K562 (cell line): Measurements from ENCODE around the gene TAF15. TPM values are rescaled to one million over a fixed set of nuclear protein-coding genes. Genes with fewer than 3 reads are reported as not detected.

ENCODE experiments used
- HNRNPK ChIP-seq: fragments of 200-400 bp; formaldehyde crosslinking; IDR thresholded peaks from one replicate; pipeline ENCODE4 v1.6.1; 2018; ENCODE audit warnings: mild to moderate bottlenecking, low read depth, low read length; ENCODE audit not compliant: poor library complexity, severe bottlenecking
- JUND ChIP-seq, 2 experiments: IDR thresholded peaks; 2 replicates in 1 of 2; 3 replicates in 1 of 2; pipeline ENCODE4 v1.6.1; 2011; ENCODE audit warnings: borderline replicate concordance in 2 of 2, low read depth in 2 of 2, low read length in 2 of 2, improper control_type of control experiment in 1 of 2, missing biosample characterization in 1 of 2, missing genetic modification characterization in 1 of 2, missing genetic modification reagents in 1 of 2
- MAZ ChIP-seq, 2 experiments: fragments of 450-650 bp in 1 of 2; sonication (generic) in 1 of 2; formaldehyde crosslinking; IDR thresholded peaks in 1 of 2; conservative IDR thresholded peaks in 1 of 2; 2 replicates each; pipeline versions ENCODE4 v1.4.0 to v1.5.0; 2020; ENCODE audit warnings: mild to moderate bottlenecking in 1 of 2, missing genetic modification reagents in 1 of 2
- NCOA6 ChIP-seq: fragments of 450-650 bp; IDR thresholded peaks from 2 replicates; pipeline ENCODE4 v1.6.1; 2017; ENCODE audit warnings: mild to moderate bottlenecking
- NONO ChIP-seq, 2 experiments: fragments of 200-400 bp in 1 of 2; fragments of 450-650 bp in 1 of 2; formaldehyde crosslinking in 1 of 2; IDR thresholded peaks; 2 replicates each; pipeline ENCODE4 v1.6.1; 2017; ENCODE audit warnings: low read depth in 2 of 2, mild to moderate bottlenecking in 2 of 2, moderate library complexity in 2 of 2, low read length in 1 of 2
- ZNF589 ChIP-seq: fragments of 200-800 bp; sonication (Bioruptor generic); IDR thresholded peaks from 2 replicates; pipeline ENCODE4 v1.6.1; 2016; ENCODE audit warnings: low read depth, missing genetic modification characterization, missing compliant biosample characterization
- polyA plus RNA-seq, 8 experiments: library from polyadenylated mRNA; depleted of rRNA in 4 of 8; stranded (reverse) in 5 of 8; unstranded in 3 of 8; fragments of >200 nt; fragmentation: Nextera tagmentation in 2 of 8; fragmentation: Illumina TruSeq in 1 of 8; extraction: Ambion mirVana in 2 of 8; extraction: Trizol in 1 of 8; gene quantifications; 2 replicates each; pipeline versions ENCODE4 v1.2.1 to v1.2.3, GENCODE V29; 2011 to 2014; ENCODE audit warnings: inconsistent platforms in 1 of 8, missing spikeins in 1 of 8
- total RNA-seq, 7 experiments: library from RNA; depleted of rRNA in 6 of 7; stranded (reverse); fragments of >200 nt in 6 of 7; fragmentation: Illumina TruSeq in 2 of 7; extraction: Trizol in 2 of 7; gene quantifications; 2 replicates each; pipeline versions ENCODE4 v1.2.1 to v1.2.3, GENCODE V29; 2011 to 2021; ENCODE audit warnings: low replicate concordance in 1 of 7
- TF ChIP-seq, protein P1 (sequence below), 2 experiments: fragments of 450-650 bp; formaldehyde crosslinking in 1 of 2; IDR thresholded peaks; 2 replicates each; pipeline versions ENCODE4 v1.4.0 to v1.6.1; 2014 to 2020; ENCODE audit warnings: mild to moderate bottlenecking in 2 of 2, borderline replicate concordance in 1 of 2, low read depth in 1 of 2
- TF ChIP-seq, protein P2 (sequence below): fragments of 450-650 bp; formaldehyde crosslinking; IDR thresholded peaks from 2 replicates; pipeline ENCODE4 v1.4.0; 2020; ENCODE audit warnings: mild to moderate bottlenecking, moderate library complexity
- TF ChIP-seq, protein P3 (sequence below), 2 experiments: fragments of 450-650 bp in 1 of 2; IDR thresholded peaks; 2 replicates each; pipeline ENCODE4 v1.6.1; 2011 to 2017; ENCODE audit warnings: low read depth in 2 of 2, antibody characterized with exemption in 1 of 2, borderline replicate concordance in 1 of 2, low read length in 1 of 2, mild to moderate bottlenecking in 1 of 2, mixed read lengths in 1 of 2; ENCODE audit not compliant: control insufficient read depth in 1 of 2

Gene TAF15
- total and polyA plus RNA-seq, 9 of the 15 experiments (the other 6 are each of a cell fraction or from before 2014, with no cell fraction given), result 4.1 to 272 (median 56.8) TPM

DNA sequence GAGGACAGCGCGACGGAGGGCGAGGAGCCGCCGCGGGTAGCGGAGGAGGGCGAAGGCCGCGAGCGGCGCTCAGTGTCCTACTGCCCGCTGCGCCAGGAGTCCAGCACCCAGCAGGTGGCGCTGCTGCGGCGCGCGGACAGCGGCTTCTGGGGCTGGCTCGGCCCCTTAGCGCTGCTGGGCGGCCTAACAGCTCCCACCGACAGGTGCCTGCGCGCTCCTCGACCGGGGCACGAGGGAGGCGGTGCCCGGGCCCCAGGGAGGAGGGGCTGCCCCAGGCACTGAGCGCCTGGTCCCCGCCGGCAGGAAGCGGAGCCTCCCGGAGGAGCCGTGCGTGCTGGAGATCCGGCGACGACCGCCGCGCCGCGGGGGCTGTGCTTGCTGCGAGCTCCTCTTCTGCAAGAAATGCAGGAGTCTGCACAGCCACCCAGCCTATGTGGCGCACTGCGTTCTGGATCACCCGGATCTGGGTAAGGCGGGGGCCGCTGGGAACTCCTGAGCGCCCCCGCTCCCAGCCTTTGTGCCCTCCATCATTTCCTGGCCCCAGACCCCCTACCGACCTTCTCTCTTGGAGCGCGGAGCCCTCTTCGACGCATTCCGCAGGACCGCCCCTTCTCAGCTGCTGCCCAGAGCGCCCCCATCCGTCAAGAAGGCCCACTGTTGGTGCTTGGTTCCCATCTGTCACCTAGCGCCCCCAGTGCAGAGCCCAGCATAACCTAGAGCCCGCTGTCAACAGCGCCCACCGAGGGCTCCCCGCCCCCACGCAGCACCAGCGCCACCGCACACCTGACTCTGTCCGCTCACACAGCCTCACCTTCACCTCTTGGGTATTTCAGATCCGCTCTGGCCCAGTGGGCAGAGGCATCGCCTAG lies 44.9 kb upstream of the TAF15 start (continued):
- TF ChIP-seq, protein P1, sequence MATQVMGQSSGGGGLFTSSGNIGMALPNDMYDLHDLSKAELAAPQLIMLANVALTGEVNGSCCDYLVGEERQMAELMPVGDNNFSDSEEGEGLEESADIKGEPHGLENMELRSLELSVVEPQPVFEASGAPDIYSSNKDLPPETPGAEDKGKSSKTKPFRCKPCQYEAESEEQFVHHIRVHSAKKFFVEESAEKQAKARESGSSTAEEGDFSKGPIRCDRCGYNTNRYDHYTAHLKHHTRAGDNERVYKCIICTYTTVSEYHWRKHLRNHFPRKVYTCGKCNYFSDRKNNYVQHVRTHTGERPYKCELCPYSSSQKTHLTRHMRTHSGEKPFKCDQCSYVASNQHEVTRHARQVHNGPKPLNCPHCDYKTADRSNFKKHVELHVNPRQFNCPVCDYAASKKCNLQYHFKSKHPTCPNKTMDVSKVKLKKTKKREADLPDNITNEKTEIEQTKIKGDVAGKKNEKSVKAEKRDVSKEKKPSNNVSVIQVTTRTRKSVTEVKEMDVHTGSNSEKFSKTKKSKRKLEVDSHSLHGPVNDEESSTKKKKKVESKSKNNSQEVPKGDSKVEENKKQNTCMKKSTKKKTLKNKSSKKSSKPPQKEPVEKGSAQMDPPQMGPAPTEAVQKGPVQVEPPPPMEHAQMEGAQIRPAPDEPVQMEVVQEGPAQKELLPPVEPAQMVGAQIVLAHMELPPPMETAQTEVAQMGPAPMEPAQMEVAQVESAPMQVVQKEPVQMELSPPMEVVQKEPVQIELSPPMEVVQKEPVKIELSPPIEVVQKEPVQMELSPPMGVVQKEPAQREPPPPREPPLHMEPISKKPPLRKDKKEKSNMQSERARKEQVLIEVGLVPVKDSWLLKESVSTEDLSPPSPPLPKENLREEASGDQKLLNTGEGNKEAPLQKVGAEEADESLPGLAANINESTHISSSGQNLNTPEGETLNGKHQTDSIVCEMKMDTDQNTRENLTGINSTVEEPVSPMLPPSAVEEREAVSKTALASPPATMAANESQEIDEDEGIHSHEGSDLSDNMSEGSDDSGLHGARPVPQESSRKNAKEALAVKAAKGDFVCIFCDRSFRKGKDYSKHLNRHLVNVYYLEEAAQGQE (IDR thresholded peaks at IDR 0.05; ENCODE audit: borderline replicate concordance), result peak; percentile 90
- TF ChIP-seq, protein P1 (CRISPR knock-in tag; IDR thresholded peaks at IDR 0.05; ENCODE audit: low read depth), result no peak; the same call in 1 of the 2 replicates
- TF ChIP-seq JUND (IDR thresholded peaks at IDR 0.05; ENCODE audit: borderline replicate concordance, low read depth, low read length) (peak; percentile 43; the same call in 1 of the 2 replicates), JUND (tag; IDR thresholded peaks at IDR 0.05; ENCODE audit: borderline replicate concordance, low read depth, low read length) (no peak; the same call in 2 of the 3 replicates), HNRNPK (no peak), ZNF589 (CRISPR knock-in tag) (no peak), NCOA6 (peak; percentile 85), MAZ (CRISPR knock-in tag; conservative IDR thresholded peaks at IDR 0.05 in 1 of 2, IDR thresholded peaks at IDR 0.05 in 1 of 2) (peak; percentile 67 to 85), NONO (IDR thresholded peaks at IDR 0.05; ENCODE audit: low read depth in 2 of 2, low read length in 1 of 2) (peak in 1 of 2 experiments; percentile 65; a peak in 1 of 4 replicates)
- TF ChIP-seq, protein P2, sequence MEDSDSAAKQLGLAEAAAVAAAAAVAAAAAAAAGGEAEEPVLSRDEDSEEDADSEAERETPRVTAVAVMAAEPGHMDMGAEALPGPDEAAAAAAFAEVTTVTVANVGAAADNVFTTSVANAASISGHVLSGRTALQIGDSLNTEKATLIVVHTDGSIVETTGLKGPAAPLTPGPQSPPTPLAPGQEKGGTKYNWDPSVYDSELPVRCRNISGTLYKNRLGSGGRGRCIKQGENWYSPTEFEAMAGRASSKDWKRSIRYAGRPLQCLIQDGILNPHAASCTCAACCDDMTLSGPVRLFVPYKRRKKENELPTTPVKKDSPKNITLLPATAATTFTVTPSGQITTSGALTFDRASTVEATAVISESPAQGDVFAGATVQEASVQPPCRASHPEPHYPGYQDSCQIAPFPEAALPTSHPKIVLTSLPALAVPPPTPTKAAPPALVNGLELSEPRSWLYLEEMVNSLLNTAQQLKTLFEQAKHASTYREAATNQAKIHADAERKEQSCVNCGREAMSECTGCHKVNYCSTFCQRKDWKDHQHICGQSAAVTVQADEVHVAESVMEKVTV (CRISPR knock-in tag), result peak; percentile 64
- TF ChIP-seq, protein P3, sequence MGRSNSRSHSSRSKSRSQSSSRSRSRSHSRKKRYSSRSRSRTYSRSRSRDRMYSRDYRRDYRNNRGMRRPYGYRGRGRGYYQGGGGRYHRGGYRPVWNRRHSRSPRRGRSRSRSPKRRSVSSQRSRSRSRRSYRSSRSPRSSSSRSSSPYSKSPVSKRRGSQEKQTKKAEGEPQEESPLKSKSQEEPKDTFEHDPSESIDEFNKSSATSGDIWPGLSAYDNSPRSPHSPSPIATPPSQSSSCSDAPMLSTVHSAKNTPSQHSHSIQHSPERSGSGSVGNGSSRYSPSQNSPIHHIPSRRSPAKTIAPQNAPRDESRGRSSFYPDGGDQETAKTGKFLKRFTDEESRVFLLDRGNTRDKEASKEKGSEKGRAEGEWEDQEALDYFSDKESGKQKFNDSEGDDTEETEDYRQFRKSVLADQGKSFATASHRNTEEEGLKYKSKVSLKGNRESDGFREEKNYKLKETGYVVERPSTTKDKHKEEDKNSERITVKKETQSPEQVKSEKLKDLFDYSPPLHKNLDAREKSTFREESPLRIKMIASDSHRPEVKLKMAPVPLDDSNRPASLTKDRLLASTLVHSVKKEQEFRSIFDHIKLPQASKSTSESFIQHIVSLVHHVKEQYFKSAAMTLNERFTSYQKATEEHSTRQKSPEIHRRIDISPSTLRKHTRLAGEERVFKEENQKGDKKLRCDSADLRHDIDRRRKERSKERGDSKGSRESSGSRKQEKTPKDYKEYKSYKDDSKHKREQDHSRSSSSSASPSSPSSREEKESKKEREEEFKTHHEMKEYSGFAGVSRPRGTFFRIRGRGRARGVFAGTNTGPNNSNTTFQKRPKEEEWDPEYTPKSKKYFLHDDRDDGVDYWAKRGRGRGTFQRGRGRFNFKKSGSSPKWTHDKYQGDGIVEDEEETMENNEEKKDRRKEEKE (IDR thresholded peaks at IDR 0.05; ENCODE audit: borderline replicate concordance in 1 of 2, control insufficient read depth in 1 of 2, low read depth in 2 of 2, low read length in 1 of 2), result no peak
